Cardiac fibroblast (primary cell): ENCODE data around the gene SOX13.

Experiments
- DNase-seq, 2 donors: peaks; one replicate each; pipeline versions ENCODE4 v3.0.0 to v3.0.0-alpha.2; 2010; ENCODE audit warnings: low read depth in 2 of 2
- H3K4me3 ChIP-seq, 2 donors: replicated peaks in 1 of 2; 1 replicate in 1 of 2; 2 replicates in 1 of 2; pipeline ENCODE4 v1.5.1; 2011; ENCODE audit warnings: low read depth in 2 of 2, low read length in 2 of 2, mild to moderate bottlenecking in 2 of 2, moderate library complexity in 1 of 2
- CTCF ChIP-seq: IDR thresholded peaks from one replicate; pipeline ENCODE4 v1.5.1; 2011; ENCODE audit warnings: low read depth, mild to moderate bottlenecking, low read length, inconsistent platforms

Gene SOX13

DNA sequence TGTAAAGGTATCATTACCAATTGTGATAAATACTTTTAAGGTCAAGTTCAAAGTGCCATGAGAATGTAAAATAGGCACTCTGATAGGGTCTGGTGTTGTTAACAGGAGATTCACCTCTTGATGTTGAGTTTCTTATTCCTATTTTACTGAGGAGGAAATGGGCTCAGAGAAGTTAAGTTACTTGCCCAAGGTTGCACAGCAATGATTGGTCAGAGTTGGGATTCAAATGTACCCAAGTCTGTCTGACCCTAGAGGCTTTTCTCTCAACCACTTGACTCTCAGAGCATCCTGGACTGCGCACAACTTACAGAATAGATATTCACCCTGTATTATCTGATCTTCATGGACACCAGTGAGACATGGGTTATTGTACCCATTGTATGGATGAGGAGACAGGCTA lies 33.9 kb downstream of the SOX13 start:
- no peak for TF ChIP-seq CTCF
- DNase-seq = no peak
- no peak overlapping the region for H3K4me3 ChIP-seq

- no peak for DNase-seq
- no peak overlapping the region for H3K4me3 ChIP-seq
- TF ChIP-seq CTCF = no peak
Measured at GRCh38 chr1:204107892-204108291, 35.0 kb downstream of the SOX13 start.

DNA sequence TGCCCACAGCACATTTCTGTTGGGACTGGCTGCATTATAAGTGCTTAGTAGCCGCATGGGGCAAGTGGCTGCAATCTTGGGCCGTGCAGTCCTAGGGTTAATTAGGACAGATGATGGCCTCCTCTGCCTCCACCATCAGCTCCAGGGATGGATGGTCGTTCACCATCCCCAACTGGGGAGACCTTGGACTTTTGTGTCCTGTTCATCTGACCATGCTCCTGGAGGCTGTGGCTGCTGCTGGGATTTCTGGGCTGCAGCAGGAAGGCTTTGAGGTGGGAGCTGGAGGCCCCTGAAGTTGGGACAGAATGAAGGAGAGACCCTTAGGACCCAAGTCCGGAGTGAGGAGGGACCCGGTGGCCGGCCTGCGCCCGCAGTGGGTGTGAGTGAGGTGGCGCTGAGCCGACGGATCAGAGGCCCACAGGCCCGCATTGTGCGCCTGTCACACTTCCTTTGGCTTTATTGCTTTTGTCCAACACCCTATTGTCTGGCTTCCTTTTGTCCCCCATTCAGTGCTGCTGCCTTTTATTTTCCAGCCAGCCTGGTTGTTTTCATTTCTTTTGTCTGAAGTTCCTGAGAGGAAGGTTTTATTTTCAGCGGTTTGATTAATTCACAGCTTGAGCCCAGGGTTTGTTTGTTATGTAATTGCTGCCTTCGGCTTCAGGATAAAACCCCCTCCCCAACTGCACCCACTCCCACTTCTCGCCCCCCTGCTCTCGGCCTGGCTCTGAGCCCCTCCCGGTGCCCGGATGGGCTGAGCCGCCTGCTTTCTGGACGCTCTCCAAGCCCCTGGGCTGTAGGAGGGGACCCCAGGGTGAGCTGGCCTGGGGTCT lies 35.6 kb downstream of the SOX13 start:
- no peak overlapping the region for H3K4me3 ChIP-seq
- TF ChIP-seq CTCF = no peak
- no peak for DNase-seq

DNA sequence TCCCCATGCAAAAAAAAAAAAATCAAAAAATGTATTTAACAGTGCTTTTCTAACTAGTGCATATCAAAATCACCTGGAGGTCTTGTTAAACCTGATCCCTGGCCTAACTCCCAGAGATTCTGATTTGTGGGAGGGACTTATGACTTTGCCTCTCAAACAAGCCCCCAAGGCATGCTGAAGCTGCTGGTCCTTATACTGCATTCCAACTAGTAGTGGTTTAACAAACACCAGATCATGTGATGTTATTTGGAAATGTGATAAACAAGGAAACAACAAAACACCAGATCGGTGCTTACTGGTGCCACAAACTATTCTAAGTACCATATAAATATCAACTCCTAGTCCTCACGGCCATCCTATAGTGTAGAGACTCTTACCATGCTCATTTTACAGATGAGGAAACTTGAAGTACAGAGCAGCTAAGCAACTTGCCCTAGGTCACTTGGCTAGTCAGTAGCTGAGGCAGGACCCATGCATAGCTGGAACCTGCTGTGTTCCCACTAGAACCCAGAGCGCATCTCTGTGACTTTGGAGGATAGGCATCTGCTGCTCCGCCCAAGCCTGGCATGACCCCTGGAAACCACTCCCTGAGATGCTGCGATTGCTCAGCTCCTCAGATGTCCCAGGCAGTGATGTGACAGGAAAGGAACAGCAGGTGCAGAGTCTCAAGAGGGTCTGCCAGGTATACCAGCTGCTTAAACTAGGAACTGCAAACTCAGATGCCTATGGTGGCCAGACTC lies 38.1 kb downstream of the SOX13 start:
- no peak for DNase-seq
- no peak overlapping the region for H3K4me3 ChIP-seq
- TF ChIP-seq CTCF = no peak

DNA sequence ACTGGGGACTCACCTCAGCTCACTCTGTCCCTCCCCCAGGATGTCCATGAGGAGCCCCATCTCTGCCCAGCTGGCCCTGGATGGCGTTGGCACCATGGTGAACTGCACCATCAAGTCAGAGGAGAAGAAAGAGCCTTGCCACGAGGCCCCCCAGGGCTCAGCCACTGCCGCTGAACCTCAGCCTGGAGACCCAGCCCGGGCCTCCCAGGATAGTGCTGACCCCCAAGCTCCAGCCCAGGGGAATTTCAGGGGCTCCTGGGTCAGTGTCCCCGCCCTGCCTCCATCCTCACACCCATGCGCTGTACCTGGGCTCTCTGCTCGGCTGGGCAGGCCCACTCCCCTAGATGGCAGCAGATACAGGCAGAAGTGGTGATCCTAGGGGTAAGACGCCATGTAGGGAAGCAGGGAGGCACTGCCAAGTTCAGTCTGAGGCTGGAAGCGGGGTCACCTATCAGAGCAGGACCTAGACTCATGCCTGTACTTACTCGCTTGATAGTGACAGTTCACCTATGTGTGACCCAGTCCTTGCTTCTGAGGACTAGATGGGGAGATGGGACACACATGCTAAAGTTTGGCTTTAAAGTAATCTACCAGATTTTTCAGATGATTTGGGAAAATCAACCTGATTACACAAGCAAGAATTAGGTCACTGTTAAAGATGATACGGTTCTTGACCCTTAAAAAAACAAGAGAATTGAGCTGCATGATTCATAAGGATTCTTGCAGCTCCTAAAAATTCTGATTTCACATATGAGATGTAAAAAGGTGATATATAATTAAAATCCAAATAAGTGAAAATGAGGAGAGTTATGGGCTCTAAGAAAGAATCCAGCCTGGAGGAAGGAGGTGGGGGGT lies 40.2 kb downstream of the SOX13 start:
- no peak for TF ChIP-seq CTCF
- H3K4me3 ChIP-seq = no peak overlapping the region
- DNase-seq = peak in 1 of 2 donors; percentile 21

- DNase-seq = peak; percentile 18 to 51
- TF ChIP-seq CTCF = no peak
Measured at GRCh38 chr1:204113896-204114295, 41.0 kb downstream of the SOX13 start.

More at GRCh38 chr1:204113896-204114295, 41.0 kb downstream of the SOX13 start:
- H3K4me3 ChIP-seq = no peak overlapping the region
